ENCODE results near the gene NCAN.
"Not testable (repeated sequence)": the region's sequence is repeated elsewhere in the genome, so short reads cannot be mapped to it uniquely, and the experiment has no call there.

NCAN gene

DNA sequence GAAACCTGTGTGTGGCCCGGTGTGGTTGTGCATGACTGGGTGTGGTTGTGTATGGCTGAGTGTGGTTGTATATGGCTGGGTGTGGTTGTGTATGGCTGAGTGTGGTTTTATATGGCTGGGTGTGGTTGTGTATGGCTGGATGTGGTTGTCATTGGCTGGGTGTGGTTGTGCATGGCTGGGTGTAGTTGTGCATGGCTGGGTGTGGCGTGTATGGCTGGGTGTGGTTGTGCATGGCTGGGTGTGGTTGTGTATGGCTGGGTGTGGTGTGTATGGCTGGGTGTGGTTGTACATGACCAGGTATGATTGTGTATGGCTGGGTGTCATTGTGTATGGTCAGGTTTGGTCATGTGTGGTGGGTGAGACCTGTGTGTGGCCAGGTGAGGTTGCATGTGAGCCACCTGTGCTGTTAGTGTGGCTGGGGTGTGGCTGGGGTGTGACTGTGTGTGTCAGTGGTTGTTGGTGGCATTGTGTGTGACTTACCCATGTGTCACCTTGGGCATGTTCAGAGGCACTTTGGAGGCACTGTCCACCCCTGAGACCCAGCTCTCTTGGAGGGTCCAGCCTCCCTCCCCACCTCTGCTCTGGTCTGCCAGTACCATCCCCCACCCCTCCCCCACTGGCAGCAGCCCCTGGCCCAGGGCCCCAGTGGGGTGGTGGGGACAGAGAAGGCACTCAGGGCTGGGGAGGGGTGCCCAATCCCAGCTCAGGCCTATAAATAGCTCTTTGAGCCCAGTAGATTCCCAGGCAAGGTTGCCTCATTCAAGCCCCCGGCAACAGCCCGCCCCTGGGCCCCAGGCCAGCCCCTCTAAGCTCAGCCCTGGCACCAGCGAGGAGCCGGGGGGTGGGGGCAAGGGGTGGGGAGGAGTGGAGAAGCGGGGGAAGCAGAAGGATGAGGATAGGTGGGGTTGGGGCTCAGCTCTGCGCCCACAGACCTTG lies 3.9 kb upstream of the NCAN start:
- DNase-seq (ENCODE audit: low spot score in 2 of 2): no peak
- Mint-ChIP-seq H3K36me3 (peaks cover 14% of the 10 kb centered on the region), H3K27ac (peak overlapping the region; percentile 12), H3K9me3 (no peaks in the 10 kb centered on the region), H3K4me1 (peaks cover 25% of the 10 kb centered on the region), H3K4me3 (no peak overlapping the region)
- ATAC-seq: no peak

DNA sequence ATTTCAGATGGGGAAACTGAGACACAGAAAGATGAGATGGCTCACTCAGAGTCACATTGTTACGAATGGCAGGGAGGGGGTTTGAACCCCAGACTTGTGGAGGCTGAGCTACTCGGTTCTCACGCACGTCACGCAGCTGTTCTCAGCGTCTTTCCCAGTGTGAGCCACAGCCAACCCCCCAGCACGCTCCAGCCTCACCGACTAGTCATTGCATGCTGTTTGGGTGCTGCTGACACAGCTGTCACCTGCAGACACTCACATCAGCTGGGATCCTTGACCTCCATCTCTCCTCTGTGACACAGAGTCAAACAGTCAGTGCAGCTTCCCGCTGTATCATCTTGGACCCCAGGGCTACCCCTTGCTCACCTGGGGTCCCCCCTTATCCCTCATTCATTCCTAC lies 2.4 kb upstream of the NCAN start:
- peaks cover 31% of the 10 kb centered on the region for H3K4me1 Mint-ChIP-seq
- H3K4me3 Mint-ChIP-seq: no peak overlapping the region
- H3K27ac Mint-ChIP-seq: no peak overlapping the region
- DNase-seq (ENCODE audit: low spot score in 2 of 2) (no peak), ATAC-seq (no peak)
- H3K9me3 Mint-ChIP-seq: no peaks in the 10 kb centered on the region
- H3K36me3 Mint-ChIP-seq: no peaks in the 10 kb centered on the region

DNA sequence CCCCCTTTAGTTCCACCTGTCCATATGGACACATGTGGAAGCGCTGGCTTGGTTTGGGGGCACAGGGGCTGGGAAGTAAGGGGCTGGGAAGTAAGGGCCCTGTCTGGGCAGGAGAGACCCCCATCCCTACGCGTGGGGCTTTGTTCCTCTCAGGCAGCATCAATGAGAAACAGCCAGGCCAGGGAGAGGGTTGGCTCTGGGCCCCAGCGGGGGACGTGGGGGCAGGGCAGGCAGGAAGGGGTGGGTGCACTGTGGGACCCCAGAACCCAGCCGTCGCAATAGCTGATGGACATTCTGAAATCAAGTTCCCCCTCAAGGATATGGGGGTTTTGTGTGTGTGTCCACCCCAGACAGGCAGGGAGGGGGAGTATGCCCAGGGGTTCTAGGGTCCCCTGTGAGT lies 1.2 kb downstream of the NCAN start:
- ATAC-seq (no peak), DNase-seq (ENCODE audit: low spot score in 2 of 2) (no peak)
- no peaks in the 10 kb centered on the region for H3K9me3 Mint-ChIP-seq
- no peaks in the 10 kb centered on the region for H3K36me3 Mint-ChIP-seq
- H3K4me1 Mint-ChIP-seq: peaks cover 21% of the 10 kb centered on the region
- no peak overlapping the region for H3K27ac Mint-ChIP-seq
- H3K4me3 Mint-ChIP-seq: no peak overlapping the region

DNA sequence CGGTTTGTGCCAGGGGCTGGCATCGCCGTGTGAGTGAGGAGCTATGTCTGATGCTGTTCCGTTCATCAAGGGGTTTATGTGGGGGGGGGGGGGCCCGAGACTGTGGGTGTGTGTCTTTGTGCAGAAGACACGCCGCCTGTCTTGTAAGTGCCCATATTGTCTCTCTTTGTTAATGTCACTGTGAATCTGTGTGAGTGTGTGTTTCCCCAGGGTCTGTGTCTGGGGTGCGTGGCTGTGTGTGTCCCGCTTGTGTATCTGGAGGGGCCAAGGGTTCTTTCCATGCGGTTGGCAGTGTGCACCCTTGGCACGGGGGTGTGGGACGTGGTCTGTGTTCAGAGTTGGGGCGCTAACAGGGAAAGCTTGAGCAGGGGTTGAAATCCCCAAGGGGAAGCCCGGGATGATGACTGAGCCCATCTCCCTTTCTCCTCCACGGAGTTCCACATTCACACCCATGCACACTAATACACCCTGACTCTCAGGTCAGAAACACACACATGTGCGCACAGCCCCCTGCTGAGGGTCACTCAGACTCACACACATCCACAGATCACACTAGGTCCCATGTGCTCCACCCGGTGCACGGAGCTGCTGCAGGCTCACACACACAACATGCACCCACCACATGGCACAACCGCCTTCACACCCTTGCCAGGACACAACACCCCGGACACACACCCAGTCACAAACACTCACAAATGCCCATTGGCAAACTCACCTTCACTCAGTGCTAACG lies 1.8 kb downstream of the NCAN start:
- Mint-ChIP-seq H3K27ac (no peak overlapping the region), H3K4me1 (peaks cover 20% of the 10 kb centered on the region), H3K4me3 (no peak overlapping the region), H3K9me3 (no peaks in the 10 kb centered on the region), H3K36me3 (no peaks in the 10 kb centered on the region)
- no peak for ATAC-seq
- no peak for DNase-seq (ENCODE audit: low spot score in 2 of 2)

DNA sequence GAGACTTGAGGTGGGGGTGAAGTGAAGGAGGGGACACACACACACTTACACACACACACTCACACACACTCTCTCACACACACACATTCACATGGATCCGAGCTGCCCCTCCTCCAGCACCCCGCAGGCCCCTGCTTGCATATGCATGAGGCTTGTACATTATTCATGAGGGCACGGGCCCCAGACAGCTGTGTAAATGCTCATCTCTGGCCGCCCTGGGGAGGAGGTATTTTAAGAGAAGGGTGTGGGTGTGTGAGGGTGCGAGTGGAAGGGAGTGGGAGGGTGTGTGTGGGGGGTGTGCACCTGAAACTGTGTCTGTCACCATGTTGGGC lies 2.4 kb downstream of the NCAN start:
- Mint-ChIP-seq H3K27ac (no peak overlapping the region), H3K36me3 (no peaks in the 10 kb centered on the region), H3K4me1 (peaks cover 20% of the 10 kb centered on the region), H3K9me3 (no peaks in the 10 kb centered on the region), H3K4me3 (no peak overlapping the region)
- DNase-seq (ENCODE audit: low spot score in 2 of 2) (no peak), ATAC-seq (no peak)

DNA sequence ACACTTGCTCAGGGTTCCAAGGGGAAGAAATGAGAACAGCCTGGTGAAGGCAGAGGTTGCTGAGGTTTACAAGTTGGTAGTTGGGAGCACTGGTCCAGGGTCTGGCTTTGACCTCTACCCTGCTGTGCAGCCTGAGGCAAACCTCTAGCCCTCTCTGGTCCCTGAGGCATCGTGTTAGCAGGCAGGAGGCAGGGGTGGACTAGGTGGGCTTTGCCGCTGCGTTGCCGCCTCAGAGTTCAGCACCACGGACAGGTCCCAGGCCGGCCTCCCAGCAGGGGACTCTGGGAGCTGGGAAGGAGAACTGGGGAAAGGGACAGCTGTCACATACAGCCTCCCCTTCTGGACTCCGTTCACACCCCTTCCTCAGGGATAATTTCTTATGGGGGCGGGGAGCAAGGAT lies 3.1 kb downstream of the NCAN start:
- H3K36me3 Mint-ChIP-seq: no peaks in the 10 kb centered on the region
- no peak for ATAC-seq
- H3K4me1 Mint-ChIP-seq: peaks cover 20% of the 10 kb centered on the region

DNA sequence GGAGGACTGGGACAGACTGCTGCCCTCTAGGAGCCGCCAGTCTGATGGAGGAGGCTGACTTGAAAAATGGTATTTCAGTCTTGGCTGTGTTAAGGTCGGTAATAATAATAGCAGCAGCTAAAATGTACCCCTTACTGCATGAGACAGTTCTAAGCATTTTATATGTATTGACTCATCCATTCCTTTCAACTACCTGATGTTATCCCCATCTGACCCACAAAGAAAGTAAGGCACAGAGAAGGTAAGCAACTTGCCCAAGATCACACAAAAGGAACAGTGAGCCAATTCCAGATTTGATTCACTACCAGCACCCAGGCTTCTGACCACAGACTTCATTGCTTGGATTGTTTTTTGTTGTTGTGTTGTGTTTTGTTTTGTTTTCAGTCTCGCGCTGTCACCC lies 4.0 kb downstream of the NCAN start:
- ATAC-seq (no peak), DNase-seq (ENCODE audit: low spot score in 2 of 2) (no peak)
- Mint-ChIP-seq H3K36me3 (no peaks in the 10 kb centered on the region), H3K27ac (no peak overlapping the region), H3K9me3 (no peaks in the 10 kb centered on the region), H3K4me3 (no peak overlapping the region), H3K4me1 (peaks cover 20% of the 10 kb centered on the region)

More for the DNA sequence above, 3.1 kb downstream of the NCAN start:
- H3K27ac Mint-ChIP-seq: no peak overlapping the region
- no peaks in the 10 kb centered on the region for H3K9me3 Mint-ChIP-seq
- no peak overlapping the region for H3K4me3 Mint-ChIP-seq
- no peak for DNase-seq (ENCODE audit: low spot score in 2 of 2)

DNA sequence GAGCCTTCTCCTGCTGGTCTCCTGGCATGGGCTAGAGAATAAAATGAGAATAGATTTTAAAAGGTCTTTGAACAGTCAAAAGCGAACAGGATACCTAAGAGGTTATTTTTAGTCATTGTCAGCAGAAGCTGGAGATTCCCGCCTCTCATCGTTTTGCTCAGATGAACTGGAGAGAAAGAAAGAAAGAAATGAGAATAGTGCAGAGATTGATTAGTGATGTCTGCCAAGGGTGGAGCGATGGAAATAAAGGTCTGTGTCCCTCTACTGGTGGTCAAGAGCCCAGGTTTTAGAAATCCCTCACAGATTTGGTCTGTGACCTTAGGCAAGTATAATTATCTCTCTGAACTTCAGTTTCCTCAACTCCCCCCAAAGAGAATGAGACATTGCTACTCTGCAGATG lies 5.3 kb downstream of the NCAN start:
- peaks cover 20% of the 10 kb centered on the region for H3K4me1 Mint-ChIP-seq
- no peak overlapping the region for H3K27ac Mint-ChIP-seq
- no peaks in the 10 kb centered on the region for H3K36me3 Mint-ChIP-seq
- DNase-seq (ENCODE audit: low spot score in 2 of 2) (no peak), ATAC-seq (no peak)
- H3K9me3 Mint-ChIP-seq: no peaks in the 10 kb centered on the region
- no peak overlapping the region for H3K4me3 Mint-ChIP-seq

DNA sequence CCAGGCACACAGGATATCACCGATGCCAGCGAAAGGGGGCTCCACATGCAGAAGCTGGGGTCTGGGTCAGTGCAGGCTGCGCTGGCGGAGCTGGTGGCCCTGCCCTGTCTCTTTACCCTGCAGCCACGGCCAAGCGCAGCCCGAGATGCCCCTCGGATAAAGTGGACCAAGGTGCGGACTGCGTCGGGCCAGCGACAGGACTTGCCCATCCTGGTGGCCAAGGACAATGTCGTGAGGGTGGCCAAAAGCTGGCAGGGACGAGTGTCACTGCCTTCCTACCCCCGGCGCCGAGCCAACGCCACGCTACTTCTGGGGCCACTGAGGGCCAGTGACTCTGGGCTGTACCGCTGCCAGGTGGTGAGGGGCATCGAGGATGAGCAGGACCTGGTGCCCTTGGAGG lies 7.2 kb downstream of the NCAN start:
- no peaks in the 10 kb centered on the region for H3K9me3 Mint-ChIP-seq
- H3K36me3 Mint-ChIP-seq: no peaks in the 10 kb centered on the region
- no peak overlapping the region for H3K27ac Mint-ChIP-seq
- H3K4me1 Mint-ChIP-seq: peaks cover 10% of the 10 kb centered on the region
- ATAC-seq: no peak
- no peak overlapping the region for H3K4me3 Mint-ChIP-seq
- no peak for DNase-seq (ENCODE audit: low spot score in 2 of 2)

DNA sequence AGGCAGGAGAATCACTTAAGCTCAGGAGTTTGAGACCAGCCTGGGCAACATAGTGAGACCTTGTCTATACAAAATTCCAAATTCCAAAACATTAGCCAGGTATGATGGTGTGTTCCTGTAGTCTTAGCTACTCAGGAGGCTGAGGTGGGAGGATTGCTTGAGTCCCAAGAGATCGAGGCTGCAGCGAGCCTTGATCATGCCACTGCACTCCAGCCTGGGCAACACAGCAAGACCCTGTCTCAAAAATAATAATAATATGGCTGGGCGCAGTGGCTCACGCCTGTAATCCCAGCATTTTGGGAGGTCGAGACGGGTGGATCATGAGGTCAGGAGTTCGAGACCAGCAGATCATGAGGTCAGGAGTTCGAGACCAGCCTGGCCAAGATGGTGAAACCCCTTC lies 9.2 kb downstream of the NCAN start:
- H3K27ac Mint-ChIP-seq; DNase-seq (ENCODE audit: low spot score in 2 of 2); H3K36me3 Mint-ChIP-seq; H3K9me3 Mint-ChIP-seq; ATAC-seq; H3K4me3 Mint-ChIP-seq; H3K4me1 Mint-ChIP-seq: not testable (repeated sequence)

DNA sequence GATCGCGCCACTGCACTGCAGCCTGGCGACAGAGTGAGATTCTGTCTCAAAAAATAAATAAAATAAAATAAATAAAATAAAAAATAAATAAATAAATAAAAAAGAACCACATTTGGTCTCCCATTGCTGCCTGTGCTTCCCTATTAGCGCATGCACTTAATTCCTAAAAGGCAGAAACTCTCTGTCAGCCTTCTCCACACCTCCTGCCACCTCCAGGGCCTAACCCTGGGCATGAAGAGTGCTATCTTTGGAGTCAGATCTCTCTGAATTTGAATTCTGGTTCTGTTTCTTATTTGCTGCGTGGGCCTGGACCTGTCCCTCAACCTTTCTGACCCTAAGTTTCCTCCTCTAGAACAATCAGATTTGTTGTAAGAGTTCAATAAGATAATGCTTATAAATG lies 11.3 kb downstream of the NCAN start:
- Mint-ChIP-seq H3K36me3 (no peaks in the 10 kb centered on the region), H3K4me3 (no peak overlapping the region), H3K4me1 (peaks cover 6% of the 10 kb centered on the region), H3K9me3 (no peaks in the 10 kb centered on the region), H3K27ac (no peak overlapping the region)
- no peak for ATAC-seq
- DNase-seq (ENCODE audit: low spot score in 2 of 2): no peak

DNA sequence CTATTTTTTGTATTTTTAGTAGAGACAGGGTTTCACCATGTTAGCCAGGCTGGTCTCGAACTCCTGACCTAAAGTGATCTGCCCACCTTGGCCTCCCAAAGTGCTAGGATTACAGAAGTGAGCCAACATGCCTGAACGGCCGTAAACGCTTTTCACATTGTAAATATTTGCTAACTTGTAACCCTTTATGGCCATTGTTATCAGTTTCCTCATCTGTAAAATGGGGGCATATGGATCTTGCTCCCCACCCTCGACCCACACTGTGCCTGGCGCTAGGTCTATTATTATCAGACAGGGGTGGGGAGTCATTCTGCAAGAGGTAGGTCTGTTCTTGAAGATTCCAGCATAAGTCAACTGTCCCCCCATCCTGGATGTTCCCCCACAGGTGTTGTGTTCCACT lies 11.9 kb downstream of the NCAN start:
- DNase-seq (ENCODE audit: low spot score in 2 of 2) (no peak), ATAC-seq (no peak)
- Mint-ChIP-seq H3K4me1 (peaks cover 6% of the 10 kb centered on the region), H3K4me3 (no peak overlapping the region), H3K9me3 (no peaks in the 10 kb centered on the region), H3K27ac (no peak overlapping the region), H3K36me3 (no peaks in the 10 kb centered on the region)

DNA sequence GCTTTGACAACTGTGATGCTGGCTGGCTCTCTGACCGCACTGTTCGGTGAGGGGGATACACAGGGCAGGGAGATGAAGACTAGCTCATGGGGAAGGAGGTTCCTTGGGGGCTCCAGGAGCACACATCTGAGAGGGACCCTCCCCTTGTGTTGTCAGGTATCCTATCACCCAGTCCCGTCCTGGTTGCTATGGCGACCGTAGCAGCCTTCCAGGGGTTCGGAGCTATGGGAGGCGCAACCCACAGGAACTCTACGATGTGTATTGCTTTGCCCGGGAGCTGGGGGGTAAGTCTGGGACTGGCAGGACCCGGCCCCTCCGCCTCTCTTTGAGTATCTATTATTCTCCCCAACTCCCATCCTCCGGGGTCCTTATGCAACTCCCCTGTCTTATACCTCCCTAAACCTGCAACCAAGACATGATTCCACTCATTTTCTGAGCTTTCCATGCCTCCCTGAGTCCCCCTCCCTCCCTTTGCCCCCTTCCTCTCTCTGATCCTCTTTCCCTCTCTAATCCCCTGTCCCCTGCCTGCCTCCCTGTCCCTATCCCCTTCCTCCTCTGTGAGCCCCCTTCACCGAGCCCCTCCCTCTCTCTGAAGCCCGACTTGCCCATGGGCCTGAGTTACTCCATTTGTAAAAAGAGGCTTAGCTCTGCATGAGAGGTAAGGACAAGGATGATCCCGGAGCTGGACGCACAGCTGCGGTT lies 12.5 kb downstream of the NCAN start:
- DNase-seq (ENCODE audit: low spot score in 2 of 2) (no peak), ATAC-seq (no peak)
- Mint-ChIP-seq H3K4me1 (peaks cover 6% of the 10 kb centered on the region), H3K36me3 (no peaks in the 10 kb centered on the region), H3K9me3 (no peaks in the 10 kb centered on the region), H3K27ac (no peak overlapping the region), H3K4me3 (peak overlapping the region; percentile 71)

DNA sequence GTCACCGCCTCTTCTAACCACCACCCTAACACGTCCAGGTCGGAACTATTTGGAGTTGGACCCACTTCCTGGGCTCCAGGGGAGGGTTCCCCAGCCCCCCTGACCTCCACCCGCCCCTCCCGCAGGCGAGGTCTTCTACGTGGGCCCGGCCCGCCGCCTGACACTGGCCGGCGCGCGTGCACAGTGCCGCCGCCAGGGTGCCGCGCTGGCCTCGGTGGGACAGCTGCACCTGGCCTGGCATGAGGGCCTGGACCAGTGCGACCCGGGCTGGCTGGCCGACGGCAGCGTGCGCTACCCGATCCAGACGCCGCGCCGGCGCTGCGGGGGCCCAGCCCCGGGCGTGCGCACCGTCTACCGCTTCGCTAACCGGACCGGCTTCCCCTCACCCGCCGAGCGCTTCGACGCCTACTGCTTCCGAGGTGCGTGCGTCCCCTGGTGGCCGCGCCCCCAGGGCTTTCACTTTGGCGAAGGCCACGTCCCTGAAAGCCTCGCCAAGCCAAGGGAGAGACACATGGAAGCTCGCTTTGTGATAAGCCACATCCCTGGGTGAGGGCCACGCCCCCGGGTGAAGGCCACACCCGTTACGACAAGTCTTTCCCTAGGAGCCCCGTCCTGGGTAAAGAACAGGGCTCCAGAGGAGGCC lies 13.2 kb downstream of the NCAN start:
- peaks cover 6% of the 10 kb centered on the region for H3K4me1 Mint-ChIP-seq
- H3K9me3 Mint-ChIP-seq: no peaks in the 10 kb centered on the region
- H3K4me3 Mint-ChIP-seq: peak overlapping the region; percentile 71
- ATAC-seq (peak; percentile 86), DNase-seq (ENCODE audit: low spot score in 2 of 2) (peak; percentile 70 to 88)
- H3K27ac Mint-ChIP-seq: peak overlapping the region; percentile 64
- no peaks in the 10 kb centered on the region for H3K36me3 Mint-ChIP-seq

DNA sequence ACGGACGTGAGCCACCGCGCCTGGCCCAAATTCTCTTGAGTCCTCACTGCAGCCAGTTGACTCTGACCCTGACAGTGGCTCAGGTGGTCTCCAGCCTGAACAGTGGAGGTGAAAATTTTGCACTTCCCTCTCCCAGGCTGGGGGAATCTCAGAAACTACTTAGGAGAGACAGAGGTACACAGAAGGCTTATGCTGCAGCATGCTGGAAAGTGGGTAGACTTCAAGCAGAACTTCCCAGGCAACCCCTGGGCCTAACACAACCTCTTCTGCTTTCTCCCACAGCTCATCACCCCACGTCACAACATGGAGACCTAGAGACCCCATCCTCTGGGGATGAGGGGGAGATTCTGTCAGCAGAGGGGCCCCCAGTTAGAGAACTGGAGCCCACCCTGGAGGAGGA lies 14.4 kb downstream of the NCAN start:
- ATAC-seq (no peak), DNase-seq (ENCODE audit: low spot score in 2 of 2) (no peak)
- no peak overlapping the region for H3K27ac Mint-ChIP-seq
- no peaks in the 10 kb centered on the region for H3K36me3 Mint-ChIP-seq
- peaks cover 6% of the 10 kb centered on the region for H3K4me1 Mint-ChIP-seq
- peak overlapping the region; percentile 71 for H3K4me3 Mint-ChIP-seq
- no peaks in the 10 kb centered on the region for H3K9me3 Mint-ChIP-seq
